NCI-H1105 (cell line): Measurements from ENCODE around the gene TERB1.

Source experiments
- DNase-seq: peaks from one replicate; lab custom pipeline; 2025; lab: John Stamatoyannopoulos, UW

TERB1 gene, protein sequence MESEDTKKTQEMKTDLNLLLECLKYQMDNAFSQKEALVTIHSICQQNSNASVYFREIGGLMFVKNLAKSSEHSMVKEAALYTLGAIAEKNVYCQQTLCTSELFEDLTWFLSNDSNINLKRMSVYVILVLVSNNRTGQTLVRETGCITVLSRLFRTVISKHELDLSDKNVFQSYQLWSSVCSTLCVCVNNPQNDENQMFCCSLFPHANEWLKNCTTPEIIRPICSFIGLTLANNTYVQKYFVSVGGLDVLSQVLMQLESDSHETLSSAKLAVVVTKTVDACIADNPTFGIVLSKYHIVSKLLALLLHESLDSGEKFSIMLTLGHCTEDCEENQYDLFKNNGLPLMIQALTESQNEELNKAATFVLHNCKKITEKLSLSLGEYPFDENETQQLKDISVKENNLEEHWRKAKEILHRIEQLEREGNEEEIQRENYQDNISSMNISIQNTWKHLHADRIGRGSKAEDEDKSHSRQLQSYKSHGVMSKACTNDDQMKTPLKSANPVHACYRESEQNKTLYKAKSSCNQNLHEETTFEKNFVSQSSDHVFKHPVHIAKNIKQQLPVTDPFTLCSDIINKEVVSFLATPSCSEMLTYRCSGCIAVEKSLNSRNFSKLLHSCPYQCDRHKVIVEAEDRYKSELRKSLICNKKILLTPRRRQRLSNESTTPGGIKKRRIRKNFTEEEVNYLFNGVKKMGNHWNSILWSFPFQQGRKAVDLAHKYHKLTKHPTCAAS

GRCh38 chr16:66801320-66802105 lies at the start of gene TERB1:
TERB1 (minus strand) TSS chr16:66801584; CDS start chr16:66796798, 4,786 bp downstream.
- no peak for DNase-seq

GRCh38 chr16:66850115-66850815 lies 48.9 kb upstream of the TERB1 start:
- no peak for DNase-seq

DNA sequence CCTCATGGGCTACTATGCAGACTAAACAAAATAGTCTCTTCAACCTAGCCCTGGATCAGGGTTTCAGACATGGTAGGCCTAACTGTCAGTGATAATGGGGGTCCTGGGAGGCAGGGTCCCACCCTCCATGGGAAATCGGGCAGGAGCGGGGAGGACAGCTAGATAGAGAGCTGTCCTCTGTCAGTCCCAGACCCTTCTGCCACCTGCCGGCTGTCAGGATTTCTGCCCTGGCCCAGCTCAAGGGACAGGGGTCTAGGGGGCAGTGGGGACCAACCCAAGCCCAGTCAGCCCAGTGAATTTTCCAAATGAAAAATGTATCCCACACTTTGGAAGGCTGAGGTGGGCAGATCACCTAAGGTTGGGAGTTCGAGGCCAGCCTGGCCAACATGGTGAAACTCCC lies 48.2 kb upstream of the TERB1 start:
- DNase-seq, result no peak

- no peak for DNase-seq
Measured at GRCh38 chr16:66849021-66849420, 47.6 kb upstream of the TERB1 start.

DNA sequence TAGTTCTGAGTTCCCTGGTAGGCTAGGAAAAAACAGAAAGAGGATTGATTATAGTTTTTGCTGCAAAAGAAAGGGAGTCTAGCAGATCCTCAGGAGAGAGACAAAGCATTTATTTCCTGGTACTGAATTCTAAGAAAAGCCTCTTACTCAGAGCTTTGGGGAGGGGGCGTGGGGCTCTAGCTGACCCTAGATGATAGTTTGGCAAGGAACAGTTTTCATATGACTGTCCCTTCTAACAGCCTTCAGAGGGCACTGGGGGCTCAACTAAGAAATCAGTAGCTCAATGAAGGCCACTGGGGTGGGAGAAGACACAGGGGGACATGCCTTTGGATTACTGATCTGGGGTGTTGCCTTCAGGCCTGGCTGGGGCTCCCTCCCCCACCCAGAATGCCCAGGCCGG lies 46.8 kb upstream of the TERB1 start:
- DNase-seq, result no peak

DNA sequence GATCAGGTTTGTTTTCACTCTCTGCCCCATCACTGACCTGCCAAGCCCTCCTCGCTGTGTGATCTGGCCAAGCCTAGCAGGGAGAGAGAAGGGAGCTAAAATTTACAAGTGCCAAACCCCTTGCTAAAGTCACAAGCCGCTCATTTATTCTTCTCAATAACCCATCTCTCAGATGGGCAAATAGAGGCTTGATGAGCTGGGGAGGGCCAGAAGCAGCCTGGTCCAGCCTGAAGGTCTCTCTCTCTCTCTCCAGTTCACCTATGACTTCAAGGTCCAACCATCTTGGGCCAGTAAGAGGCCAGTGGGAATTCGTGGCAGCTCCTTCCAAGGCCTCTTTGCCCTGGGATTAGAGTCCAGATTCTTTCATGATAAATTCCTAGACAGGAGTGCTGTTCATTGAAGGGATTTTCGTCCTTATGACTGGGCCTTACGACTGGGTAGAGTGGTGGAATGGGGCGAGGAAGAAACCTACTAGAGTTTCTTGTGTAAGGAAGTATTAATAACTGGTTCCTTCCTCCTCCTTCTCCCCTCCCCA lies 46.2 kb upstream of the TERB1 start:
- no peak for DNase-seq

GRCh38 chr16:66846831-66847230 lies 45.4 kb upstream of the TERB1 start:
- DNase-seq, result no peak

- no peak for DNase-seq
Measured at GRCh38 chr16:66846266-66846665, 44.9 kb upstream of the TERB1 start.

GRCh38 chr16:66845791-66846221 lies 44.4 kb upstream of the TERB1 start:
- no peak for DNase-seq

DNA sequence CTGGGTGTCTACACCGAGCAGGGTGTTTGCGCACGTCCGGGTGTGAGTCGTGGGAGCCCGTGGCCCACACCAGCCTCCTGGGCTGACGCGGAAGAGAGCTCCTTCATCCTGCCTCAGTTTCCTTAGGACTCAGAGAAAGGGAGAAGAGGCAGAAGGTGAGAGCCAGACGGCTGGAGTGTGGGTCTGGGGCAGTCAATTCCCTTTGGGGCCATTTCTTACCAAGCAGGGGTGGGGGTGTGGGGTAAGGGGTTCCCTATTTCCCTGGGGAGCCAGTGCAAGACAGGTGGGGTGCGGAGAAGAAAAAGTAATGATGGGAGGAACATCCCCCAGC lies 43.7 kb upstream of the TERB1 start:
- no peak for DNase-seq

DNA sequence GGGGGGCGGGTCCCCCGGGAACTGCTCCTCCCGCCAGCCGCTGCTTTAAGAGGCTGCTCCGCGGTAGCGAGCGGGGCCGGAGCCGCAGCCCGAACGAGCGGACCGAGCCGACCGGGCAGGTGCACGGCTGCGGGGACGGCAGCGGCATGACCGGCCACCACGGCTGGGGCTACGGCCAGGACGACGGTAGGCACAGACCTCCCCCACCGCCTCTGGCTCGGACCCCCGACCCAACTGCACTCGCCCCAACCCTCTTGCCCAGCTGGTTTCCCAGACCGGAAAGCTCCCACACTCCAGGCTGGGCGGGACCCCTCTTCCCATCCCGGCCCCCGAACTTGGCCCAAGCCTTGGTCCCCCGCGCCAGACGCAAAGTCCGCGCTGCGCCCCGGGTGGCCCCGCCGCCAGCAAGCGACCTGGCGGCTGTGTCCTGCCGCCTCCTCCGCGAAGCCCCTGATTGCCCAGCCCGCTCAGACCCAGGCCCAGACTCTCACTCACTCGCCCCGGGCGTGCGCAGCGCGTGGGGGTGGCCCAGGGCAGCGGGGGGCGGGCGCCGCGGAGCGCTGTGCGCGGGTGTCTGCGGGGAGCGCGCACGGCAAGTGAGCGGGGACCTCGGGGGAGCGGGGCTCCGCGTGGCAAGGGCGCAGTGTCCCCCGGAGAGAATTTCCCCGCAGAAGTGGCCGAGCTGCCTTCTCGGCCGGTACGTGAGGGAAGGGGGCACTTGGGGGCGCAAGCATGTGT lies 43.1 kb upstream of the TERB1 start, which contains the start of gene CA7:
TSS of gene CA7 (plus strand) at position 73 of the 738 bp plus-strand sequence. CDS start at position 147, 74 bp downstream.
- no peak for DNase-seq

- DNase-seq, result no peak
Measured at GRCh38 chr16:66844009-66844341, 42.6 kb upstream of the TERB1 start.

DNA sequence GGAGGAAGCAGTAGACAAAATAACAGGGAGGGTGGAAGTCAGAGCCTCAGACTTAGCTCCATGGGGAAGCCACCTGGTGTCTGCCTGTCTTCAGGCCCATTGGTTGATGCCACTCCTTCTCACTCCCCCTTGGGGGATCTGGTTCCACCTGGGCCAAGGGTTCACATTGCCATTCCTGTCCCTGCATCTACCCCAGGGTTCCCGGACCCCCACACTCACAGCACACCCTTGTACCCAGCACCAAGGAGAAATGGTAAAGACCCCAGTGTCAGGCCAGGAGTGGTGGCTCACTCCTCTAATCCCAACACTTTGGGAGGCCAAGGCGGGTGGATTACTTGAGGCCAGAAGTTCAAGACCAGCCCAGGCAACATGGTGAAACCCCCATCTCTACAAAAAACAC lies 41.8 kb upstream of the TERB1 start:
- no peak for DNase-seq

- no peak for DNase-seq
Measured at GRCh38 chr16:66842765-66843164, 41.4 kb upstream of the TERB1 start.

GRCh38 chr16:66841366-66841765 lies 40.0 kb upstream of the TERB1 start:
- DNase-seq, result no peak

- no peak for DNase-seq
Measured at GRCh38 chr16:66840883-66841282, 39.5 kb upstream of the TERB1 start.

- DNase-seq, result no peak
Measured at GRCh38 chr16:66834746-66835145, 33.4 kb upstream of the TERB1 start.

DNA sequence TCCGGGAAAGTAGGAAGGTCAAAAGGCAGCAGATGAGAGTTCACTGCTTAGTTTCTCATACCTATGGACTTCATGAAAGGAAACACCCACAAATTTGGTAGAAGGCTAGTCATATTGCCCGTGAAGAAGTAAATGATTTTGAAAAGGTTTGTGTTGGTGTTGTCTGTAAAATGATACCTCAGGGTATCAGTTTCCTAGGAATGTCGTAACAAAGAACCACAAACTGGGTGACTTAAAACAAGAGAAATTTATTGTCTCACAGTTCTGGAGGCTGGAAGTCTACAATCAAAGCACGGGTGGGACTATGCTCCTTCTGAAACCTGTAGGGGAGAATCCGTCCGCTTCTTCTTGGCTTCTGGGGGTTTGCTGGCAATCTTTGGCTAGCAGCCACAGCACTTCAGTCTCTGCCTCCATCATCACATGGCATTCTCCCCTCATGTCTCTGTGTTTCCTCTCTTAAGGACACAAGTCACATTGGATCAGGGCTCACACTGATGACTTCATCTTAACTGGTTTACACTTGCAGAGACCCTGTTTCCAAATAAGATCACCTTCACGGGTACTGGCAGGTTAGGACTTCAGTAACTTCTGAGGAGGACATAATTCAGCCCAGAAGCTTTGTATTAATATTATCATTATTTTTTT lies 31.4 kb upstream of the TERB1 start:
- DNase-seq, result no peak

DNA sequence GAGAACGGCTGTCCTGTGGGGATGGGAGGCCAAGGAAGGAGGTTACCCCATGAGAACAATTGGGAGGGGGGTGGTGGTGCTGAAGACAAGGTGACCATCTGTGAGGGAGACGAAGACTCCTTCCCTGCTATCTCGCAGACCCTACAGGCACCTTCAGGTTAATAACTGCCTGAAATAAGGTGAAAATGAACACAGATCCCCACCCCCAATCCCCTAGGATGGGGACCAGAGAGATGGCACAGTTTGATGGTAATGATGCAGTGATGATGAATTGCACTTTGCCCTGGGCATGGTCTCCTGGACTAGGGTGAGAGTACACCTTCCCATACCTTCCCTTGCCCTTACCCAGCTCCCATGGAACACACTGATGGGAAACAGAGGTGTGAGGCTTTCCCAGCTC lies 30.8 kb upstream of the TERB1 start:
- no peak for DNase-seq
